IMR-90 (cell line): ENCODE data around the gene RPH3AL. TPM values are rescaled to one million over a fixed set of nuclear protein-coding genes. Genes with fewer than 3 reads are reported as not detected.

ENCODE experiments used
- ATAC-seq: fragments of 200-7000 bp; cut with Tn5 transposase; 2 replicates; pipeline ENCODE4 v1.9.1; 2020; ENCODE audit warnings: low read depth, mild to moderate bottlenecking, moderate library complexity
- BruUV-seq: library from RNA; stranded (reverse); fragments of 400-500 nt; replicated peaks from 2 replicates; lab custom pipeline; 2021; lab: Mats Ljungman, UMichigan
- CTCF ChIA-PET: fragments of 300-600 bp; formaldehyde crosslinking; extraction: SDS; loops from one replicate; lab custom pipeline; 2021; ENCODE audit warnings: antibody characterized with exemption; lab: Yijun Ruan, JAX
- POLR2A ChIA-PET: fragments of 300-600 bp; sonication (Branson Sonifier 250); formaldehyde crosslinking; loops from one replicate; lab custom pipeline; 2022; ENCODE audit warnings: antibody characterized with exemption; ENCODE audit not compliant: unreplicated experiment; lab: Charles Lee
- DNase-seq: peaks from one replicate; pipeline ENCODE4 v3.0.0; 2013
- H2AFZ ChIP-seq: replicated peaks from 2 replicates; pipeline ENCODE3; 2013; ENCODE audit warnings: low read length, mild to moderate bottlenecking; ENCODE audit not compliant: poor library complexity
- H2AK5ac ChIP-seq: 2 replicates; pipeline ENCODE4 v1.6.1; 2013; ENCODE audit warnings: low read depth, low read length, inconsistent platforms
- H2AK9ac ChIP-seq: replicated peaks from 2 replicates; pipeline ENCODE3; 2013; ENCODE audit warnings: mild to moderate bottlenecking, low read depth, low read length, moderate library complexity; ENCODE audit not compliant: poor library complexity
- H2BK120ac ChIP-seq: 2 replicates; pipeline ENCODE4 v1.6.1; 2013; ENCODE audit warnings: low read depth, low read length, inconsistent platforms
- H2BK15ac ChIP-seq: 3 replicates; pipeline ENCODE4 v1.6.1; 2013; ENCODE audit warnings: low read depth, low read length, inconsistent platforms
- H2BK20ac ChIP-seq: 2 replicates; pipeline ENCODE4 v1.6.1; 2013; ENCODE audit warnings: low read depth, mild to moderate bottlenecking, inconsistent platforms, low read length, moderate library complexity
- H2BK5ac ChIP-seq: 2 replicates; pipeline ENCODE4 v1.6.1; 2013; ENCODE audit warnings: mild to moderate bottlenecking, low read depth, low read length, inconsistent platforms; ENCODE audit not compliant: poor library complexity, severe bottlenecking
- H3K14ac ChIP-seq: replicated peaks from 2 replicates; pipeline ENCODE4 v1.6.1; 2013; ENCODE audit warnings: low read depth, low read length, inconsistent platforms
- H3K18ac ChIP-seq: 2 replicates; pipeline ENCODE4 v1.6.1; 2013; ENCODE audit warnings: low read depth, low read length, control low read depth
- H3K23ac ChIP-seq: 2 replicates; pipeline ENCODE4 v1.6.1; 2013; ENCODE audit warnings: low read depth, low read length, inconsistent platforms
- H3K27ac ChIP-seq: 2 replicates; pipeline ENCODE4 v1.5.1; 2013; ENCODE audit warnings: mild to moderate bottlenecking, control low read depth, low read length; ENCODE audit not compliant: insufficient read depth
- H3K27me3 ChIP-seq: 2 replicates; pipeline ENCODE4 v1.6.1; 2013; ENCODE audit warnings: low read length; ENCODE audit not compliant: control insufficient read depth, insufficient read depth
- H3K36me3 ChIP-seq: 2 replicates; pipeline ENCODE4 v1.6.1; 2013; ENCODE audit warnings: low read length, mixed read lengths; ENCODE audit not compliant: control insufficient read depth, insufficient read depth
- H3K4ac ChIP-seq: 2 replicates; pipeline ENCODE4 v1.6.1; 2013; ENCODE audit warnings: low read depth, low read length, inconsistent platforms
- H3K4me1 ChIP-seq: 2 replicates; pipeline ENCODE4 v1.6.1; 2013; ENCODE audit warnings: low read length, mixed read lengths; ENCODE audit not compliant: control insufficient read depth, insufficient read depth
- H3K4me2 ChIP-seq: 2 replicates; pipeline ENCODE4 v1.6.1; 2013; ENCODE audit warnings: low read depth, mild to moderate bottlenecking, control low read depth, low read length, moderate library complexity
- H3K4me3 ChIP-seq: 2 replicates; pipeline ENCODE4 v1.5.1; 2013; ENCODE audit warnings: low read depth, mild to moderate bottlenecking, control low read depth, low read length, moderate library complexity; ENCODE audit not compliant: insufficient read depth
- H3K56ac ChIP-seq: 2 replicates; pipeline ENCODE4 v1.6.1; 2013; ENCODE audit warnings: low read length, inconsistent platforms; ENCODE audit not compliant: insufficient read depth; ENCODE audit errors: extremely low read depth
- H3K79me1 ChIP-seq, 2 experiments: 2 replicates each; pipeline ENCODE4 v1.6.1; 2013; ENCODE audit warnings: low read length in 2 of 2, inconsistent platforms in 1 of 2, low read depth in 1 of 2
- H3K9ac ChIP-seq: 2 replicates; pipeline ENCODE4 v1.6.1; 2013; ENCODE audit warnings: low read depth, low read length, control low read depth
- H3K9me1 ChIP-seq: 2 replicates; pipeline ENCODE4 v1.6.1; 2013; ENCODE audit warnings: low read length, inconsistent platforms; ENCODE audit not compliant: insufficient read depth
- H3K9me3 ChIP-seq: 2 replicates; pipeline ENCODE4 v1.6.1; 2013; ENCODE audit warnings: low read length; ENCODE audit not compliant: control insufficient read depth, insufficient read depth
- H4K20me1 ChIP-seq: 2 replicates; pipeline ENCODE4 v1.6.1; 2013; ENCODE audit warnings: low read length, inconsistent platforms; ENCODE audit not compliant: insufficient read depth
- H4K5ac ChIP-seq: 2 replicates; pipeline ENCODE4 v1.6.1; 2013; ENCODE audit warnings: mild to moderate bottlenecking, low read depth, low read length, control low read depth
- H4K8ac ChIP-seq, 2 experiments: 2 replicates each; pipeline ENCODE4 v1.6.1; 2013; ENCODE audit warnings: low read depth in 2 of 2, low read length in 2 of 2, control low read depth in 1 of 2, inconsistent platforms in 1 of 2
- H4K91ac ChIP-seq: 2 replicates; pipeline ENCODE4 v1.6.1; 2013; ENCODE audit warnings: low read depth, low read length, inconsistent platforms; ENCODE audit not compliant: insufficient read depth
- BHLHE40 ChIP-seq: fragments of 150-350 bp; IDR thresholded peaks from 2 replicates; pipeline ENCODE4 v1.6.1; 2016; ENCODE audit warnings: mild to moderate bottlenecking, low read depth, low read length
- CEBPB ChIP-seq: IDR thresholded peaks from 2 replicates; pipeline ENCODE4 v1.6.1; 2012; ENCODE audit warnings: low read depth, low read length, improper control_type of control experiment
- CHD1 ChIP-seq: IDR thresholded peaks from 2 replicates; pipeline ENCODE4 v1.6.1; 2012; ENCODE audit warnings: low read depth, low read length, improper control_type of control experiment
- CTCF ChIP-seq: conservative IDR thresholded peaks from 2 replicates; pipeline ENCODE4 v1.5.1; 2012; ENCODE audit warnings: mild to moderate bottlenecking, low read depth, low read length, improper control_type of control experiment
- ELK1 ChIP-seq: fragments of 150-350 bp; IDR thresholded peaks from 2 replicates; pipeline ENCODE4 v1.6.1; 2016; ENCODE audit warnings: low read depth, mild to moderate bottlenecking, low read length, moderate library complexity, borderline replicate concordance
- FOS ChIP-seq: fragments of 150-350 bp; IDR thresholded peaks from 2 replicates; pipeline ENCODE4 v1.6.1; 2016; ENCODE audit warnings: low read depth, low read length
- MAZ ChIP-seq: IDR thresholded peaks from 2 replicates; pipeline ENCODE4 v1.6.1; 2012; ENCODE audit warnings: low read depth, mild to moderate bottlenecking, low read length, improper control_type of control experiment, moderate library complexity, borderline replicate concordance
- MXI1 ChIP-seq: IDR thresholded peaks from 2 replicates; pipeline ENCODE4 v1.6.1; 2012; ENCODE audit warnings: low read depth, mild to moderate bottlenecking, low read length, moderate library complexity, borderline replicate concordance
- POLR2A ChIP-seq: IDR thresholded peaks from 2 replicates; pipeline ENCODE4 v1.6.1; 2012; ENCODE audit warnings: mild to moderate bottlenecking, low read depth, low read length
- RAD21 ChIP-seq: IDR thresholded peaks from 2 replicates; pipeline ENCODE4 v1.6.1; 2012; ENCODE audit warnings: low read length, improper control_type of control experiment
- RCOR1 ChIP-seq: IDR thresholded peaks from 2 replicates; pipeline ENCODE4 v1.6.1; 2012; ENCODE audit warnings: mild to moderate bottlenecking, low read length, improper control_type of control experiment; ENCODE audit not compliant: insufficient replicate concordance
- RFX5 ChIP-seq: IDR thresholded peaks from 2 replicates; pipeline ENCODE4 v1.8.0; 2012; ENCODE audit warnings: low read depth, mild to moderate bottlenecking, low read length, moderate library complexity
- SMC3 ChIP-seq: fragments of 150-350 bp; IDR thresholded peaks from 2 replicates; pipeline ENCODE4 v1.6.1; 2016; ENCODE audit warnings: low read depth, mild to moderate bottlenecking, antibody characterized with exemption, low read length, moderate library complexity
- USF2 ChIP-seq: fragments of 150-350 bp; IDR thresholded peaks from 2 replicates; pipeline ENCODE4 v1.6.1; 2017; ENCODE audit warnings: mild to moderate bottlenecking, antibody characterized with exemption, low read length, low read depth
- WGBS, 2 experiments: methylation state at CpG; one replicate each; pipeline versions ENCODE4 v1.1.5 to v1.1.7; 2013; ENCODE audit warnings: missing lambda C conversion rate in 2 of 2; ENCODE audit not compliant: insufficient read length in 1 of 2; ENCODE audit errors: extremely low coverage in 2 of 2; 5-methylcytosine and 5-hydroxymethylcytosine counted together
- dilution Hi-C: fragments of 300-500 bp; cut with HindIII; formaldehyde crosslinking; loops from one replicate; pipeline ENCODE4 v1.14.3; 2018; ENCODE audit warnings: low sequenced_read_pairs; ENCODE audit not compliant: unreplicated experiment
- in situ Hi-C: fragments of 300-500 bp; cut with MboI; formaldehyde crosslinking; loops from 3 replicates; pipeline ENCODE4 v1.14.3; 2019; ENCODE audit warnings: low sequenced_read_pairs, inconsistent platforms, mixed read lengths
- intact Hi-C: fragments of 100-400 bp; cut with micrococcal nuclease; formaldehyde crosslinking; loops from 2 replicates; pipeline ENCODE4 v1.10.0; 2022
- polyA plus RNA-seq, 3 experiments: library from polyadenylated mRNA; depleted of rRNA; stranded (reverse); fragments of >200 nt; gene quantifications; 2 replicates each; pipeline ENCODE4 v1.2.3, GENCODE V29; 2012; ENCODE audit warnings: low replicate concordance in 1 of 3
- total RNA-seq: library from RNA; depleted of rRNA; stranded (reverse); fragments of >200 nt; gene quantifications from 2 replicates; pipeline ENCODE4 v1.2.3, GENCODE V29; 2012

RPH3AL gene
- total and polyA plus RNA-seq, 2 of the 4 experiments (the other 2 are of a cell fraction), result 1.8 to 2.5 TPM

- Histone ChIP-seq H3K23ac (no peak overlapping the region), H3K4me2 (no peak overlapping the region), H3K9me1 (no peaks in the 10 kb centered on the region), H3K36me3 (no peaks in the 10 kb centered on the region), H4K5ac (no peak overlapping the region), H2AK9ac (no peak overlapping the region), H3K56ac (no peak overlapping the region), H2AK5ac (no peak overlapping the region), H2AFZ (no peak overlapping the region), H3K27ac (no peak overlapping the region), H2BK15ac (no peak overlapping the region), H2BK5ac (no peak overlapping the region), H3K79me1 (no peaks in the 10 kb centered on the region), H3K9ac (no peak overlapping the region), H3K27me3 (peaks cover 12% of the 10 kb centered on the region), H3K4ac (no peak overlapping the region), H2BK20ac (no peak overlapping the region), H3K14ac (no peak overlapping the region), H4K20me1 (no peaks in the 10 kb centered on the region; the same call in 1 of the 2 replicates), H3K4me3 (no peak overlapping the region), H3K18ac (no peak overlapping the region), H3K4me1 (peaks cover under 1% of the 10 kb centered on the region; the same call in 1 of the 2 replicates), H4K8ac (no peak overlapping the region), H2BK120ac (no peak overlapping the region), H3K9me3 (no peaks in the 10 kb centered on the region; the same call in 1 of the 2 replicates), H4K91ac (no peak overlapping the region)
- WGBS, 2 experiments, result 36% methylated on average over 6 of the region's 18 CpGs; no CpG with 5 or more reads in 1 of the 2 experiments
- ChIA-PET CTCF (no interaction called here), POLR2A (no interaction called here)
- ATAC-seq, result peak; percentile 17; the same call in 1 of the 2 replicates
- dilution Hi-C loops (no loop called here), intact Hi-C loops (no loop called here), in situ Hi-C loops (no loop called here)
- no peak for TF ChIP-seq MXI1
- TF ChIP-seq RFX5, result no peak
- TF ChIP-seq FOS, result no peak
- no peak for TF ChIP-seq CTCF
- no peak for TF ChIP-seq MAZ
- no peak for TF ChIP-seq CHD1
- no peak for TF ChIP-seq ELK1
- no peak for TF ChIP-seq POLR2A
- TF ChIP-seq RAD21, result no peak
- TF ChIP-seq RCOR1, result no peak
- no peak for TF ChIP-seq BHLHE40
- TF ChIP-seq CEBPB, result no peak
- no peak for TF ChIP-seq SMC3
- TF ChIP-seq USF2, result no peak
- BruUV-seq, result no TSS peak
- DNase-seq, result peak; percentile 10
These were observed 19.8 kb upstream of the RPH3AL start for GRCh38 chr17:372157-373152.
